OCI-LY1 (cell line): ENCODE measurements around the gene TOB1.

ENCODE experiments used
- H2AFZ ChIP-seq: fragments of 200-600 bp; sonication (generic), shearing (Covaris generic); 2 replicates; pipeline ENCODE4 v1.6.0; 2014; ENCODE audit warnings: antibody characterized with exemption, mild to moderate bottlenecking, low read length
- H3F3A ChIP-seq: fragments of 200-600 bp; sonication (generic), shearing (Covaris generic); 2 replicates; pipeline ENCODE4 v1.6.0; 2014; ENCODE audit warnings: mild to moderate bottlenecking, antibody characterized with exemption, low read length, moderate library complexity; ENCODE audit not compliant: insufficient read depth
- H3K27ac ChIP-seq: fragments of 200-600 bp; sonication (generic); 2 replicates; pipeline ENCODE4 v1.5.1; 2014; ENCODE audit warnings: low read length, mixed run types, mild to moderate bottlenecking, low read depth; ENCODE audit not compliant: poor library complexity, severe bottlenecking
- H3K27me3 ChIP-seq: fragments of 200-600 bp; sonication (generic); 2 replicates; pipeline ENCODE4 v1.6.0; 2014; ENCODE audit warnings: antibody characterized with exemption, mild to moderate bottlenecking, low read length, moderate library complexity; ENCODE audit not compliant: insufficient read depth
- H3K36me3 ChIP-seq: fragments of 200-600 bp; sonication (generic); 2 replicates; pipeline ENCODE4 v1.6.1; 2014; ENCODE audit warnings: mild to moderate bottlenecking, antibody characterized with exemption, low read length, moderate library complexity, mixed read lengths; ENCODE audit not compliant: insufficient read depth
- H3K4me1 ChIP-seq: fragments of 200-600 bp; sonication (generic); 2 replicates; pipeline ENCODE4 v1.5.1; 2014; ENCODE audit warnings: mild to moderate bottlenecking, low read length, moderate library complexity; ENCODE audit not compliant: insufficient read depth, severe bottlenecking
- H3K4me2 ChIP-seq: fragments of 200-600 bp; sonication (generic), shearing (Covaris generic); 2 replicates; pipeline ENCODE4 v1.6.1; 2014; ENCODE audit warnings: low read length
- H3K4me3 ChIP-seq: fragments of 200-600 bp; sonication (generic); 2 replicates; pipeline ENCODE4 v1.5.1; 2014; ENCODE audit warnings: low read length, low read depth, mild to moderate bottlenecking, mixed read lengths; ENCODE audit not compliant: poor library complexity, severe bottlenecking
- H3K79me2 ChIP-seq: fragments of 200-600 bp; shearing (Covaris generic); 2 replicates; pipeline ENCODE4 v1.6.1; 2016; ENCODE audit warnings: mixed run types, low read length, mixed read lengths; ENCODE audit not compliant: insufficient read depth
- H3K9ac ChIP-seq: fragments of 200-600 bp; sonication (generic), shearing (Covaris generic); 2 replicates; pipeline ENCODE4 v1.6.1; 2014; ENCODE audit warnings: mild to moderate bottlenecking, low read length, mixed read lengths
- H3K9me2 ChIP-seq: fragments of 200-600 bp; sonication (generic), shearing (Covaris generic); 2 replicates; pipeline ENCODE4 v1.6.1; 2014; ENCODE audit warnings: low read depth, mild to moderate bottlenecking, low read length, mixed read lengths
- H3K9me3 ChIP-seq: fragments of 200-600 bp; shearing (Covaris generic); 2 replicates; pipeline ENCODE4 v1.6.1; 2014; ENCODE audit warnings: low read length, mixed read lengths
- H4K20me1 ChIP-seq: fragments of 200-600 bp; sonication (generic), shearing (Covaris generic); 2 replicates; pipeline ENCODE4 v1.6.0; 2016; ENCODE audit warnings: mild to moderate bottlenecking, low read length; ENCODE audit not compliant: insufficient read depth
- CTCF ChIP-seq: fragments of 200-600 bp; sonication (generic), shearing (Covaris generic); IDR thresholded peaks from 2 replicates; pipeline ENCODE4 v1.5.1; 2017; ENCODE audit warnings: mild to moderate bottlenecking, antibody characterized with exemption, low read length, moderate library complexity, mixed read lengths
- EZH2 ChIP-seq: fragments of 200-600 bp; sonication (generic), shearing (Covaris generic); IDR thresholded peaks from 2 replicates; pipeline ENCODE4 v1.8.0; 2017; ENCODE audit warnings: borderline replicate concordance, mixed run types, mild to moderate bottlenecking, antibody characterized with exemption, low read length, moderate library complexity, mixed read lengths

The TOB1 gene

GRCh38 chr17:50824429-50824828 is 41.7 kb downstream of the TOB1 start:
- H3K4me3 ChIP-seq = no peak overlapping the region
- no peaks in the 10 kb centered on the region for H3K4me1 ChIP-seq
- no peaks in the 10 kb centered on the region for H4K20me1 ChIP-seq
- H3K9me2 ChIP-seq = no peaks in the 10 kb centered on the region
- H3K9me3 ChIP-seq = no peaks in the 10 kb centered on the region
- no peaks in the 10 kb centered on the region for H3K36me3 ChIP-seq
- H3K27ac ChIP-seq = no peak overlapping the region
- no peaks in the 10 kb centered on the region for H3F3A ChIP-seq
- H2AFZ ChIP-seq = no peak overlapping the region
- no peak overlapping the region for H3K4me2 ChIP-seq
- no peak overlapping the region for H3K9ac ChIP-seq
- TF ChIP-seq CTCF = no peak
- TF ChIP-seq EZH2 = no peak
- no peaks in the 10 kb centered on the region for H3K79me2 ChIP-seq
- H3K27me3 ChIP-seq = peaks cover 5% of the 10 kb centered on the region; the same call in 1 of the 2 replicates

- H3K9ac ChIP-seq = no peak overlapping the region
- H3K27ac ChIP-seq = no peak overlapping the region
- H3K9me2 ChIP-seq = no peaks in the 10 kb centered on the region
- H3K9me3 ChIP-seq = no peaks in the 10 kb centered on the region
- no peaks in the 10 kb centered on the region for H4K20me1 ChIP-seq
- no peak for TF ChIP-seq EZH2
- no peak for TF ChIP-seq CTCF
- H3K36me3 ChIP-seq = no peaks in the 10 kb centered on the region
- H3K79me2 ChIP-seq = no peaks in the 10 kb centered on the region
- no peak overlapping the region for H3K4me2 ChIP-seq
- no peaks in the 10 kb centered on the region for H3K4me1 ChIP-seq
- H3K27me3 ChIP-seq = peaks cover 5% of the 10 kb centered on the region; the same call in 1 of the 2 replicates
- no peak overlapping the region for H3K4me3 ChIP-seq
- H2AFZ ChIP-seq = no peak overlapping the region
- H3F3A ChIP-seq = no peaks in the 10 kb centered on the region
Observed at GRCh38 chr17:50822550-50822949, 43.6 kb downstream of the TOB1 start.

- no peak for TF ChIP-seq EZH2
- no peak for TF ChIP-seq CTCF
- Histone ChIP-seq H3K79me2 (no peaks in the 10 kb centered on the region), H3K4me1 (no peaks in the 10 kb centered on the region), H3K36me3 (no peaks in the 10 kb centered on the region), H3K9me2 (no peaks in the 10 kb centered on the region), H3F3A (no peaks in the 10 kb centered on the region), H3K27me3 (peaks cover 5% of the 10 kb centered on the region), H3K9me3 (no peaks in the 10 kb centered on the region), H4K20me1 (no peaks in the 10 kb centered on the region), H3K9ac (no peak overlapping the region), H3K4me3 (no peak overlapping the region), H2AFZ (no peak overlapping the region), H3K4me2 (no peak overlapping the region), H3K27ac (no peak overlapping the region)
Observed at GRCh38 chr17:50820651-50821050, 45.5 kb downstream of the TOB1 start.
